SK-N-SH treated with all-trans-retinoic acid at 6 μM for 48 hours (cell line): Measurements from ENCODE around the gene RELL2.

ENCODE experiments used
- ARNTL ChIP-seq: fragments of 450-650 bp; formaldehyde crosslinking; IDR thresholded peaks from 2 replicates; pipeline ENCODE4 v1.5.0; 2020; ENCODE audit warnings: low read depth, mild to moderate bottlenecking, moderate library complexity, borderline replicate concordance
- GLIS3 ChIP-seq: fragments of 250-450 bp; sonication (Bioruptor Pico); IDR thresholded peaks from 2 replicates; pipeline ENCODE4 v1.5.0; 2020; ENCODE audit warnings: mild to moderate bottlenecking, moderate library complexity
- PPARA ChIP-seq: fragments of 250-450 bp; sonication (Bioruptor Pico); IDR thresholded peaks from 2 replicates; pipeline ENCODE4 v1.5.0; 2020; ENCODE audit warnings: mild to moderate bottlenecking, borderline replicate concordance
- TCF4 ChIP-seq: fragments of 250-450 bp; sonication (Bioruptor Pico); IDR thresholded peaks from 2 replicates; pipeline ENCODE4 v1.8.0; 2021; ENCODE audit warnings: mild to moderate bottlenecking, moderate library complexity, borderline replicate concordance
- ZFP30 ChIP-seq: fragments of 450-650 bp; formaldehyde crosslinking; IDR thresholded peaks from 2 replicates; pipeline ENCODE4 v1.5.0; 2022; ENCODE audit warnings: mild to moderate bottlenecking, moderate library complexity

GRCh38 chr5:141649056-141649688 lies 12.4 kb downstream of the RELL2 start:
- no peak for TF ChIP-seq ZFP30 (CRISPR knock-in tag)
- no peak for TF ChIP-seq TCF4 (CRISPR knock-in tag)
- TF ChIP-seq ARNTL (CRISPR knock-in tag), result no peak
- TF ChIP-seq GLIS3 (CRISPR knock-in tag), result no peak
- TF ChIP-seq PPARA (CRISPR knock-in tag), result no peak
